ENCODE measurements around the gene FOXO1.
"Not testable (repeated sequence)": the region's sequence is repeated elsewhere in the genome, so short reads cannot be mapped to it uniquely, and the experiment has no call there.

FOXO1 gene

GRCh38 chr13:40666045-40666932 lies at the start of gene FOXO1:
Gene FOXO1, minus strand, starts transcription at chr13:40666641. Its CDS starts 429 bp downstream, at chr13:40666212.
- peak; percentile 77 for DNase-seq

GRCh38 chr13:40714433-40714832 lies 48.0 kb upstream of the FOXO1 start:
- DNase-seq, result not testable (repeated sequence)

- DNase-seq, result no peak
These were observed 40.0 kb upstream of the FOXO1 start for GRCh38 chr13:40706439-40706838.

GRCh38 chr13:40697711-40698110 lies 31.3 kb upstream of the FOXO1 start:
- no peak for DNase-seq

- DNase-seq, result no peak
These were observed 28.0 kb upstream of the FOXO1 start for GRCh38 chr13:40694426-40694825.

- no peak for DNase-seq
These were observed 26.5 kb upstream of the FOXO1 start for GRCh38 chr13:40692946-40693345.

GRCh38 chr13:40688781-40689180 lies 22.3 kb upstream of the FOXO1 start:
- DNase-seq, result no peak

GRCh38 chr13:40682449-40683240 lies 16.2 kb upstream of the FOXO1 start:
- DNase-seq, result peak; percentile 51

GRCh38 chr13:40681341-40682146 lies 15.1 kb upstream of the FOXO1 start:
- DNase-seq, result no peak

GRCh38 chr13:40680659-40681323 lies 14.3 kb upstream of the FOXO1 start:
- DNase-seq, result no peak

- no peak for DNase-seq
These were observed 13.1 kb upstream of the FOXO1 start for GRCh38 chr13:40679480-40679985.

DNA sequence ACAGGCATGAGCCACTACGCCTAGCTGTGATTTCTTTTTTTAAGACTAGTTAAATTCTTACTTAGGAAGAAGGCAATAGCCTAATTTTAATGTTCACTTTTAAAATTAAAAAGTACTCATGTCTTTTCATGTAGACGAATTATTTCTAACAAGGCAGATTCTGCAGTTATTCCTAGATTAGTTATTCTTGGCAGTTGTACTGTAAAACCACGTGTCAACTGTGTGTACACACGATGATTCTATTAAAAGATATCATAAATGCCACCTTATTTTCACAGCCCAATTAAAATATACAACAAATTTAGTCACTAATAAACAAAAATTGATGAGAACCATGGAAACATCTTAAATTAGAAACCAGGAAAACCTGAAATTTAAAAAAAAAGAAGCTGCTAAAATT lies 10.6 kb upstream of the FOXO1 start:
- no peak for DNase-seq

DNA sequence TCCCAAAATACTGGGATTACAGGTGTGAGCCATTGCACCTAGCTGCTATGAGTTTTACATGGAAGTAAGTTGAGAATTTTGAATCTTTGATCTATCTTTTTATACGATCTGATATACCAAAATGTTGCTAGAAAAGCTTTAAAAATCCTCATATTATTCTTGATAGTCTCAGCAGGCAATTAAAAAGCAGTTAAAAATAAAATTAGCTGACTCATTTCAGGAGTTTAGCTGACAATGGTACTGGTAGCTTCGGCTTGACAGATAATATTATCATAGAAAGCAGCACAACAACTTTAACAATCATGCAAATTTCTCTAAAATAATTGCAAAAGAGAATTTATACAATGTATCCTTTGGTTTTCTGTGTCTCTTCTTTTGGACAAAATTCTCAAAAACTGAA lies 9.6 kb upstream of the FOXO1 start:
- DNase-seq, result no peak

DNA sequence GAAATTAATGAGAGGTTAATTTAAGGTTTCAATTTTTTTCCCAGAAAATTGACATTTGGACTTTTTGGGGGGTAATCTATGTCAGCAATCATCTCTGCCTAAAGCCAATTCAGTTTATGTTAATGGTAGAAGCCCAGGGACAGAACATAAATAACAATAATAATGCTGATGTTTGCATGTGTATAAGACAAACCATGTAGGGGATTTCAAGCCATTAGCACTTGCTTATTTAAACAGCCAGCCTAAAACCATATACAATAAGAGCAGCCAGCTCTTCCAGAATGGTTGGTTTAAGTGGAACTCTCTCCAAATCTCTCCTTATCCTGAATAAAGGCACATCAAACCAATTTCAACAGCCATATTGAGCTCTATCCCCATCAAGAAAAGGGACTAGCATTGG lies 7.0 kb upstream of the FOXO1 start:
- no peak for DNase-seq

GRCh38 chr13:40672765-40673397 lies 6.4 kb upstream of the FOXO1 start:
- no peak for DNase-seq

DNA sequence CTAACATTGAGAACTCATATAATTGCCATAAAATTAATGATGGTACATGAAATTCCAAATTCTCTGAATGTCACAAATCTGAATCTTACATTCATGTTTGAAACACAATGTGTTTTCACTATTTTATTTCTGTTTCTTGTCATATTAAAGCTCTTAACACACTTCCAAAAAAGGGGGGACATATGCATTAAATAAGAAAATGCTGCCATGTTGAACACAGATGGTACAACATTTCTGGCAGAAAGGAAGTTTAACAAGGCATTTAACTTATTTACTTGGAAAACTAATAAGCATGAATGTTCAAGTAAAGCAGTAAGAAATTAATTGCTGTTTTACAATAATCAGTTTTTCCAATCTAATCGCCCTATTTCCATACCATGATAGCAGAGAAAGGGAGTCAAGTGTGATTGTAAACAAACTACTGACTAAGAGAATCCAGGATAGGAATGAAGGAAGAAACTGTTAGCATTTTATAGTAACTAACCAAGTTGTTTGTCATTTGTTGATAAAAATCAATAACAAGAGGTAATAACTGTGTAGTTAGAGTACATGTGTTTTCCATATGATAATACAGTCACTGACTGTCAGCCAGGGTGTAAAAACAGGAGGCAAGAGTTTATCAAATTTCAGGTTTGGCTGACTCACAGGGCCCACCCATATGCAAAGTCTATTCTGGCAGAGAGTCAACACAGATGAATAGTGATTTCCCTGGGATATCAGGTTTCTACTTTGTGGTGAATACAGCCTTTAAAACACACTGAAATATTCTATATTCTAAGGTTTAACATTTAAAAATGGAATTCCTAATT lies 5.7 kb upstream of the FOXO1 start:
- DNase-seq, result peak; percentile 56

DNA sequence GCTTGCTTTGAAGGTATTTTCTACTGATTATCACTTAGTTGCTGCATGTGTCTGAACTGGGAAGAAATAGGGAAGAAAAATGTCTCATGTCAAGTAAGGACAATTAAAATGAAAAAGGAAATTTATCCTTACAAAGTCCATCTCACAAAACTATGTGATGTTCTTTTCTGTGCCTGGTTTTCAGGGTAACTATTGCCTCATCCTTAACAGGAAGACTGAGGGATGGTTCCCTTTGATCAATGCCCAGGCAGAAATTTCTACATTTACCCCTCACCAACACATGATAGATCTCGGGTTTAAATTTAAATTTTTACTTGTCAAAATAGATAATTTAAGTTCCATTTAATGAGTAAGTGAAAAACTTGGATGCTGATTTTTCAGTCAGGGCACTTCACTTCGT lies 3.9 kb upstream of the FOXO1 start:
- no peak for DNase-seq

- DNase-seq, result no peak
These were observed 1.9 kb upstream of the FOXO1 start for GRCh38 chr13:40668335-40668734.

DNA sequence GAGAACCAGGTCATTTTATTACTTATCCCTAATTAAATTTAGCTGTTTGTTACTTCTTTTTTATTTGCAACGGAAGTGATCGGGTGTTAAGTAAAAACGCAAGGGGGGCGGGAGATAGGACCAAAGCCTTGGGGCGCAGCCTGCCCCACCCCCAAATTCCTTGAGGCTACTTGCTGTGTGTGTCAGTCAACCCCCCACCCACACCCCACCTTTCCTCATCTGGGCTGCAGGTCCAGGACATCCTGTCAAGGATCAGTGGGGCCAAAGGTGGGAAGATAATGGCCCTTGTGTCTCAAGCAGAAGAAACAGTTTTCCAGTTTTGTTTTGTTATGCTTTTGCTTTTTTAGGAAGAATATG lies 1.2 kb upstream of the FOXO1 start:
- no peak for DNase-seq

DNA sequence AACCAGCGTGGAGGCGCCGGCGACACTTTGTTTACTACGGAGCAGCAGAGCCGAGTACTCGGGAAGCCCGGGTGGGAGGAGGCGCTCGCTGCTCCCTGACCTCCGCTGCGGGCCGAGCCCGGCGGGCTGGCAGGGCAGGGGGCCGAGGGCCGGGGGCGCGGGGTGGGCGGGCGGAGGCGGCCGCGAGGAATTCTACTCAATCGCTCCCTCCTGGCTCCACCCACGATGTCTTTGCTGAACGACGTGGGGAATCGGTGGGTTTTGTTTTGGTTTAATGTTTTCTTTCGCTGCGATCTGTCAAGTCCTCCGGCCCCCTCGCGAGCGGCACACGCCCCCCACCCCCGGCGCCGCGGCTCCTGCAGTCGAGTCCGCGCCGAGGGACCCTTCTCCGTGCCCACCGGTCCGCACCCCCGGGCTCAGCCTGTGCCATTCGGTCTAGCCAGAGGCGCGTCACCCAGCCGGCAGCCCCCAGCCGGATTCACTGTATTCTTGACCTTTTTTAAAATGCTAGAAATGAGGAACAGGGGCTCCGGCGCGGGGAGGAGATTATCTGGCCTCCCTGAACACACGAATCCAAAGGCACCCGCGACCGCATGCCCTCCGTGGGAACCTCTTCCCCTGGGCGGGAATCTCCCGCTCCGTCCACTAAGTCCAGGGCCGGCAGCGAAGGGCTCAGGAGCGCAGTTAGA lies 636 bp upstream of the FOXO1 start:
- no peak for DNase-seq
